ENCODE measurements around the gene CEMP1. TPM values are rescaled to one million over a fixed set of nuclear protein-coding genes. Genes with fewer than 3 reads are reported as not detected.

CEMP1 gene
- total RNA-seq, 1 donor from 2014 or later: not detected

- Histone ChIP-seq H3K9ac (no peak overlapping the region), H3K4me1 (peaks cover 6% of the 10 kb centered on the region), H3K27me3 (no peaks in the 10 kb centered on the region), H3F3A (ENCODE audit: low read depth) (peaks cover 4% of the 10 kb centered on the region), H3K79me2 (ENCODE audit: low read depth) (no peaks in the 10 kb centered on the region), H4K20me1 (ENCODE audit: low read depth) (no peaks in the 10 kb centered on the region), H2AFZ (replicated peaks) (no peak overlapping the region), H3K4me2 (no peak overlapping the region), H3K36me3 (no peaks in the 10 kb centered on the region), H3K9me3 (ENCODE audit: low read depth) (no peaks in the 10 kb centered on the region), H3K4me3 (no peak overlapping the region), H3K27ac (no peak overlapping the region)
- Mint-ChIP-seq H3K4me1 (peaks cover 3% of the 10 kb centered on the region), H3K27me3 (ENCODE audit: insufficient read depth, low read depth) (no peaks in the 10 kb centered on the region), H3K36me3 (peaks cover 3% of the 10 kb centered on the region), H3K27ac (no peak overlapping the region), H3K9me3 (no peaks in the 10 kb centered on the region), H3K4me3 (no peak overlapping the region)
- no peak for TF ChIP-seq CTCF (IDR thresholded peaks at IDR 0.05)
- TF ChIP-seq EZH2phosphoT487 (IDR thresholded peaks at IDR 0.05): no peak
- no peak for TF ChIP-seq EZH2 (IDR thresholded peaks at IDR 0.05)
- DNase-seq (ENCODE audit: low spot score): no peak
Observed at GRCh38 chr16:2497695-2498484, 33.3 kb downstream of the CEMP1 start.

DNA sequence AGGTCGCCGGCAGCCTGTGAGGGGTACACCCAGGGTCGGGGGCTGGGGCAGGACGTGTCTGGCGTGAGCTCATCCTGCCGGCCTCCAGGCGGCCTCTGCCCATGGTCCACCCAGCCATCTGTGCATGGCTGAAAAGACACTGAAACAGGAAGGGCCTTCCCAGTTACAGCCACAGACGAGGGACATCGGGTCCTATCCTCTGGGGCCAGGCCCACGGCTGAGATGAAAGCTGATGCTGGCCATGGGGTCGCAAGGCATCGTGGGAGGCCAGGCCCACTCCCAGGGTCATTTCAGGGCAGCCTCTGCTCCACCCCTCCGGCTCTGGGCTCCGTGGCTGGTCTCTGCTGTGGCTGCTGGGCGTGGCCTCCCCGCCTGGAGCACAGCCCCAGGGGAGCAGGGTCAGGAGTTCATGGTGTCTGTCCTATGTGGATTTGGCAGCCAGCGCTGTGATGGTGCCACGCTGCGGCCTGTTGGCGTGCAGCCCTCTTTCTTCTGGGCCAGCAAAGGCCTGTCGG lies 34.0 kb downstream of the CEMP1 start:
- no peak overlapping the region for H3K4me3 ChIP-seq
- Mint-ChIP-seq H3K27me3 (ENCODE audit: insufficient read depth, low read depth) (peaks cover 3% of the 10 kb centered on the region), H3K36me3 (peaks cover 3% of the 10 kb centered on the region), H3K27ac (no peak overlapping the region), H3K9me3 (no peaks in the 10 kb centered on the region), H3K4me3 (no peak overlapping the region), H3K4me1 (peaks cover 3% of the 10 kb centered on the region)
- no peaks in the 10 kb centered on the region for H3K79me2 ChIP-seq (ENCODE audit: low read depth)
- no peaks in the 10 kb centered on the region for H3K36me3 ChIP-seq
- peaks cover 6% of the 10 kb centered on the region for H3K4me1 ChIP-seq
- H3K27ac ChIP-seq: no peak overlapping the region
- no peak overlapping the region for H2AFZ ChIP-seq (replicated peaks)
- TF ChIP-seq CTCF (IDR thresholded peaks at IDR 0.05) (no peak), EZH2phosphoT487 (IDR thresholded peaks at IDR 0.05) (no peak), EZH2 (IDR thresholded peaks at IDR 0.05) (no peak)
- H3K4me2 ChIP-seq: no peak overlapping the region
- no peak for DNase-seq (ENCODE audit: low spot score)
- H3K9ac ChIP-seq: no peak overlapping the region
- H3K27me3 ChIP-seq: no peaks in the 10 kb centered on the region
- no peaks in the 10 kb centered on the region for H3K9me3 ChIP-seq (ENCODE audit: low read depth)
- H4K20me1 ChIP-seq (ENCODE audit: low read depth): no peaks in the 10 kb centered on the region
- peaks cover 4% of the 10 kb centered on the region for H3F3A ChIP-seq (ENCODE audit: low read depth)

DNA sequence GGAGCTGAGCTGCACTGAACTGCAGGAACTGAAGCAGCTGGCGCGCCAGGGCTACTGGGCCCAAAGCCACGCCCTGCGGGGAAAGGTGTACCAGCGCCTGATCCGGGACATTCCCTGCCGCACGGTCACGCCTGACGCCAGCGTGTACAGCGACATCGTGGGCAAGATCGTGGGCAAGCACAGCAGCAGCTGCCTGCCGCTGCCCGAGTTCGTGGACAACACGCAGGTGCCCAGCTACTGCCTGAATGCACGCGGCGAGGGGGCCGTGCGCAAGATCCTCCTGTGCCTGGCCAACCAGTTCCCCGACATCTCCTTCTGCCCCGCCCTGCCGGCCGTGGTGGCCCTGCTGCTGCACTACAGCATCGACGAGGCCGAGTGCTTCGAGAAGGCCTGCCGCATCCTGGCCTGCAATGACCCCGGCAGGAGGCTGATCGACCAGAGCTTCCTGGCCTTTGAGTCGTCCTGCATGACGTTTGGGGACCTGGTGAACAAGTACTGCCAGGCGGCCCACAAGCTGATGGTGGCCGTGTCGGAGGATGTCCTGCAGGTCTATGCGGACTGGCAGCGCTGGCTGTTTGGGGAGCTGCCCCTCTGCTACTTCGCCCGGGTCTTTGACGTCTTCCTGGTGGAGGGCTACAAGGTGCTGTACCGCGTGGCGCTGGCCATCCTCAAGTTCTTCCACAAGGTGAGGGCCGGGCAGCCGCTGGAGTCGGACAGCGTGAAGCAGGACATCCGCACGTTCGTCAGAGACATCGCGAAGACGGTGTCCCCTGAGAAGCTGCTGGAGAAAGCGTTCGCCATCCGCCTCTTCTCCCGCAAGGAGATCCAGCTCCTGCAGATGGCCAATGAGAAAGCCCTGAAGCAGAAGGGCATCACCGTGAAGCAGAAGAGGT lies 34.7 kb downstream of the CEMP1 start:
- Mint-ChIP-seq H3K9me3 (no peaks in the 10 kb centered on the region), H3K27me3 (ENCODE audit: insufficient read depth, low read depth) (peaks cover 3% of the 10 kb centered on the region), H3K36me3 (peaks cover 3% of the 10 kb centered on the region), H3K4me3 (no peak overlapping the region), H3K27ac (no peak overlapping the region), H3K4me1 (no peaks in the 10 kb centered on the region)
- H4K20me1 ChIP-seq (ENCODE audit: low read depth): no peaks in the 10 kb centered on the region
- no peak for DNase-seq (ENCODE audit: low spot score)
- H3K27ac ChIP-seq: no peak overlapping the region
- H3K9me3 ChIP-seq (ENCODE audit: low read depth): no peaks in the 10 kb centered on the region
- H3K9ac ChIP-seq: no peak overlapping the region
- H3K27me3 ChIP-seq: no peaks in the 10 kb centered on the region
- TF ChIP-seq EZH2phosphoT487 (IDR thresholded peaks at IDR 0.05): no peak
- TF ChIP-seq CTCF (IDR thresholded peaks at IDR 0.05): no peak
- no peak for TF ChIP-seq EZH2 (IDR thresholded peaks at IDR 0.05)
- H3K4me3 ChIP-seq: no peak overlapping the region
- peaks cover under 1% of the 10 kb centered on the region for H3K4me1 ChIP-seq
- no peaks in the 10 kb centered on the region for H3K79me2 ChIP-seq (ENCODE audit: low read depth)
- no peak overlapping the region for H3K4me2 ChIP-seq
- no peak overlapping the region for H2AFZ ChIP-seq (replicated peaks)
- no peaks in the 10 kb centered on the region for H3K36me3 ChIP-seq
- H3F3A ChIP-seq (ENCODE audit: low read depth): no peaks in the 10 kb centered on the region

Measured in neural progenitor cell (in vitro differentiated cells).